WERI-Rb-1 (cell line): Measurements from ENCODE around the gene KPNA1.

Experiments
- DNase-seq: peaks from one replicate; pipeline ENCODE4 v3.0.0-alpha.2; 2020
- H3K27ac ChIP-seq: fragments of 250-450 bp; sonication (Bioruptor Pico); 2 replicates; pipeline ENCODE4 v1.5.1; 2020; ENCODE audit warnings: mild to moderate bottlenecking, moderate library complexity
- H3K27me3 ChIP-seq: fragments of 250-450 bp; sonication (Bioruptor Pico); 2 replicates; pipeline ENCODE4 v1.5.1; 2021; ENCODE audit warnings: mild to moderate bottlenecking, low read depth, moderate library complexity; ENCODE audit not compliant: insufficient read depth, severe bottlenecking
- H3K36me3 ChIP-seq: fragments of 250-450 bp; sonication (Bioruptor Pico); 2 replicates; pipeline ENCODE4 v1.5.1; 2020; ENCODE audit warnings: mild to moderate bottlenecking, moderate library complexity
- H3K4me3 ChIP-seq: 2 replicates; pipeline ENCODE4 v1.5.1; 2011; ENCODE audit warnings: low read depth, mild to moderate bottlenecking, control low read depth, low read length
- H3K9me3 ChIP-seq: fragments of 250-450 bp; sonication (Bioruptor Pico); 2 replicates; pipeline ENCODE4 v1.5.1; 2021; ENCODE audit warnings: mild to moderate bottlenecking, moderate library complexity; ENCODE audit not compliant: severe bottlenecking
- CTCF ChIP-seq: IDR thresholded peaks from 2 replicates; pipeline ENCODE4 v1.5.1; 2011; ENCODE audit warnings: low read depth, mild to moderate bottlenecking, control low read depth, inconsistent platforms, low read length

The KPNA1 gene

DNA sequence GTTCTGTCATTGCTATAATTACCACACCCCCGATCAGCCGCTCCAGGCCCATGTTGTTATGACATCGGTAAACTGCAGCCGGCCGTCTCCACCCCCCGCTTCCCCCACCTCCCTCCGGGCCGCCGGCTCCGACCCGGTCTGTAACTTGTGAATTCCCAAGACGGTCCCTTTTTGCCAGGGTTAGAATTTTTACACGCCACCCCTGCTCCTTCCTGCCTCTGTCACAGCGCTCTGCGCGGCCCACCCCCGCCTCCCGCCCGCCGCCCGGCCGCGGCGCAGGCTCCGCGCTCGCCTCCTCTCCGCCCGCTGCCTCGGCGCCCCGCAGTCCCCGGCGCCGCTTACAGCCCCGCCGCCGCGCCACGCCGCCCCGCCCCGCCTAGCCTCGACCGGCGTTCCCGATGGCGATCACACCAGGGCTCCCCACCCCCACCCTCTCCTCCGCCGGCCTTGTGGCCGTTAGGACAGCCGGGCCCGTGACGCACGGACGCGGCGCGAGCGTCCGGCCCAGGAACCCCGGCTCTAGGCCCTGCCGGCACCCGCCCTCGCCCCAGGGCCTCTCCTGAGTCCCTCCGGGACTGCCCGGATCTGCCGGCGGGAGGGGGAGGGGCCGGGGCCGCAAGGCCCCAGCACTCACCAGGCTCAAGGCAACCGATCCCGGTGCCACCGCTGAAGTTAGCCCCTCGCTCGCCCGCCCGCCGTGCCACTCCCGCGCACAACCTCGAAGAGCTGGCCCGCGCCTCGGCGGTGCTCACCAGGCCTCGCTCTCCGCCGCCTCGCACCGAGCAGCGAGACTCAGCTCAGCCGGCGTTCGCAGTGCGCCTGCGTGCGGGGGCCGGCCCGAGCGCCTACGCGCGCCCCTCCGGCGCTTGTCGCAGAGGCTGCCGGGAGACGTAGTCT is at the start of gene KPNA1:
KPNA1 (minus strand) TSS at position 817 of the 897 bp plus-strand sequence. CDS start 18,374 bp downstream, outside the sequence.
- H3K27me3 ChIP-seq: no peaks in the 10 kb centered on the region
- peaks cover 5% of the 10 kb centered on the region for H3K36me3 ChIP-seq
- peak within 1 kb of the TSS; percentile 92 for H3K4me3 ChIP-seq
- TF ChIP-seq CTCF: no peak
- peak; percentile 87 for DNase-seq
- H3K27ac ChIP-seq: peak within 1 kb of the TSS; percentile 99
- no peaks in the 10 kb centered on the region for H3K9me3 ChIP-seq

GRCh38 chr3:122564155-122564912 is 49.6 kb upstream of the KPNA1 start, which contains the start of the genes DTX3L and PARP9:
Gene DTX3L, plus strand, starts transcription at chr3:122564338. Its CDS starts 89 bp downstream, at chr3:122564427.
Gene PARP9, minus strand, starts transcription at chr3:122564300. Its CDS starts 4,680 bp downstream, at chr3:122559620.
- Histone ChIP-seq H3K27ac (peak within 1 kb of the TSS; percentile 82), H3K27me3 (no peaks in the 10 kb centered on the region), H3K4me3 (peak within 1 kb of the TSS; percentile 78), H3K9me3 (no peaks in the 10 kb centered on the region), H3K36me3 (peaks cover 3% of the 10 kb centered on the region; the same call in 1 of the 2 replicates)
- peak; percentile 61 for DNase-seq
- TF ChIP-seq CTCF: no peak

DNA sequence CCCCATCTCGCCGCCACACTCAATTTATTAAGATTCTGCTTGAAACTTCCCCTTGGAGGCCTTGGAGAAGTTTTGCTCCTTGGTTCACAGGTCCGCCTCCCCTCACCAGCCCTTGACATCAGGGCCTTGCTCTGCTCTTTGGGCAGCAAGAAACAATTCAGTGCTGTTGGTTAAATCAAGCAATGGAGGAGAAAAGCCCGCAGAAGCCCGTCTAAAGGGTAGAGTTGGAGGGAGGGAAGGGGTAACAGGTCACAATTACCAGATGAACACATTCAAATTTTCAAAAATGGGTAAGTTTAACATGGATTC is 48.9 kb upstream of the KPNA1 start:
- no peak for TF ChIP-seq CTCF
- Histone ChIP-seq H3K4me3 (peak overlapping the region; percentile 78), H3K36me3 (peaks cover 3% of the 10 kb centered on the region; the same call in 1 of the 2 replicates), H3K27ac (peak overlapping the region; percentile 82), H3K27me3 (no peaks in the 10 kb centered on the region), H3K9me3 (no peaks in the 10 kb centered on the region)
- DNase-seq: no peak

GRCh38 chr3:122562923-122563716 is 48.4 kb upstream of the KPNA1 start:
- H3K9me3 ChIP-seq: no peaks in the 10 kb centered on the region
- DNase-seq: no peak
- no peak for TF ChIP-seq CTCF
- no peak overlapping the region for H3K27ac ChIP-seq
- H3K27me3 ChIP-seq: no peaks in the 10 kb centered on the region
- H3K4me3 ChIP-seq: no peak overlapping the region
- H3K36me3 ChIP-seq: peaks cover 3% of the 10 kb centered on the region; the same call in 1 of the 2 replicates

GRCh38 chr3:122560680-122561079 is 45.9 kb upstream of the KPNA1 start:
- Histone ChIP-seq H3K9me3 (no peaks in the 10 kb centered on the region), H3K27me3 (no peaks in the 10 kb centered on the region), H3K36me3 (no peaks in the 10 kb centered on the region), H3K4me3 (no peak overlapping the region), H3K27ac (no peak overlapping the region)
- peak; percentile 58; the same call in 1 of the 2 replicates for TF ChIP-seq CTCF
- peak; percentile 34 for DNase-seq
